Measurements from ENCODE around the gene IMMP2L. TPM values are rescaled to one million over a fixed set of nuclear protein-coding genes. Genes with fewer than 3 reads are reported as not detected.
"Not testable (repeated sequence)": the region's sequence is repeated elsewhere in the genome, so short reads cannot be mapped to it uniquely, and the experiment has no call there.

IMMP2L gene
- total and polyA plus RNA-seq, 4 donors: 7.3 to 21.1 (median 12.4) TPM

GRCh38 chr7:111587410-111588064 lies 25.2 kb upstream of the IMMP2L start (continued):
- TF ChIP-seq JUND (IDR thresholded peaks at IDR 0.05) (no peak), HNF4G (IDR thresholded peaks at IDR 0.05) (no peak)

GRCh38 chr7:111586711-111587409 lies 24.6 kb upstream of the IMMP2L start:
- Histone ChIP-seq H3K4me3 (ENCODE audit: low read depth in 1 of 3, low read length in 3 of 3) (no peak overlapping the region), H3K9ac (ENCODE audit: low read depth in 1 of 2, low read length in 2 of 2) (no peak overlapping the region), H3K27me3 (ENCODE audit: control insufficient read depth in 4 of 4, insufficient read depth in 4 of 4, low read length in 3 of 4) (no peaks in the 10 kb centered on the region), H3K4me1 (ENCODE audit: control insufficient read depth in 4 of 4, insufficient read depth in 4 of 4, low read length in 3 of 4) (no peaks in the 10 kb centered on the region), H3K9me3 (ENCODE audit: control insufficient read depth in 4 of 4, low read length in 3 of 4) (no peaks in the 10 kb centered on the region), H3K27ac (ENCODE audit: low read depth in 1 of 2, low read length in 2 of 2) (no peak overlapping the region), H3K36me3 (ENCODE audit: control insufficient read depth in 4 of 4, insufficient read depth in 3 of 4, low read depth in 1 of 4, low read length in 3 of 4) (no peaks in the 10 kb centered on the region)
- DNase-seq (ENCODE audit: low spot score): no peak
- TF ChIP-seq SP1 (IDR thresholded peaks at IDR 0.05) (no peak), GABPA (IDR thresholded peaks at IDR 0.05 in 1 of 2, conservative IDR thresholded peaks at IDR 0.05 in 1 of 2) (no peak), NR2F2 (IDR thresholded peaks at IDR 0.05) (no peak), ATF3 (IDR thresholded peaks at IDR 0.05) (no peak), FOXA1 (IDR thresholded peaks at IDR 0.05) (no peak), HNF4G (IDR thresholded peaks at IDR 0.05) (no peak), TAF1 (conservative IDR thresholded peaks at IDR 0.05) (no peak), RAD21 (IDR thresholded peaks at IDR 0.05) (no peak), RXRA (IDR thresholded peaks at IDR 0.05) (no peak), FOXA2 (IDR thresholded peaks at IDR 0.05) (no peak), EGR1 (IDR thresholded peaks at IDR 0.05; ENCODE audit: low read depth in 2 of 2) (no peak), MAX (IDR thresholded peaks at IDR 0.05) (no peak)
- WGBS: 68% methylated on average over 4 of the region's 4 CpGs

GRCh38 chr7:111581784-111582488 lies 19.6 kb upstream of the IMMP2L start:
- not testable (repeated sequence) for H3K9me3 ChIP-seq (ENCODE audit: control insufficient read depth in 4 of 4, low read length in 3 of 4); H3K36me3 ChIP-seq (ENCODE audit: control insufficient read depth in 4 of 4, insufficient read depth in 3 of 4, low read depth in 1 of 4, low read length in 3 of 4); H3K9ac ChIP-seq (ENCODE audit: low read depth in 1 of 2, low read length in 2 of 2); DNase-seq (ENCODE audit: low spot score); H3K4me3 ChIP-seq (ENCODE audit: low read depth in 1 of 3, low read length in 3 of 3); H3K27me3 ChIP-seq (ENCODE audit: control insufficient read depth in 4 of 4, insufficient read depth in 4 of 4, low read length in 3 of 4); H3K4me1 ChIP-seq (ENCODE audit: control insufficient read depth in 4 of 4, insufficient read depth in 4 of 4, low read length in 3 of 4); H3K27ac ChIP-seq (ENCODE audit: low read depth in 1 of 2, low read length in 2 of 2)
- WGBS: 97% methylated on average over 39 of the region's 40 CpGs

- WGBS: 92% methylated on average over 7 of the region's 7 CpGs
- DNase-seq (ENCODE audit: low spot score); H3K4me3 ChIP-seq (ENCODE audit: low read depth in 1 of 3, low read length in 3 of 3): not testable (repeated sequence)
Measured at GRCh38 chr7:111581207-111581606, 18.9 kb upstream of the IMMP2L start.

More at GRCh38 chr7:111581207-111581606, 18.9 kb upstream of the IMMP2L start:
- not testable (repeated sequence) for H3K4me1 ChIP-seq (ENCODE audit: control insufficient read depth in 4 of 4, insufficient read depth in 4 of 4, low read length in 3 of 4); H3K27me3 ChIP-seq (ENCODE audit: control insufficient read depth in 4 of 4, insufficient read depth in 4 of 4, low read length in 3 of 4); H3K36me3 ChIP-seq (ENCODE audit: control insufficient read depth in 4 of 4, insufficient read depth in 3 of 4, low read depth in 1 of 4, low read length in 3 of 4); H3K27ac ChIP-seq (ENCODE audit: low read depth in 1 of 2, low read length in 2 of 2); H3K9ac ChIP-seq (ENCODE audit: low read depth in 1 of 2, low read length in 2 of 2); H3K9me3 ChIP-seq (ENCODE audit: control insufficient read depth in 4 of 4, low read length in 3 of 4)

All from liver (tissue), 9 donors.